Duodenal mucosa (tissue), 2 donors: ENCODE results near the gene CLEC1A.

Experiments used
- H3K27ac ChIP-seq: one replicate; pipeline ENCODE4 v1.7.0; 2013; ENCODE audit warnings: low read depth, low read length
- H3K27me3 ChIP-seq, 2 donors: one replicate each; pipeline ENCODE4 v1.7.0; 2013; ENCODE audit warnings: low read length in 2 of 2, control low read depth in 1 of 2; ENCODE audit not compliant: insufficient read depth in 2 of 2, control insufficient read depth in 1 of 2
- H3K36me3 ChIP-seq, 2 donors: one replicate each; pipeline ENCODE4 v1.7.0; 2013; ENCODE audit warnings: low read length in 2 of 2, control low read depth in 1 of 2; ENCODE audit not compliant: insufficient read depth in 2 of 2, control insufficient read depth in 1 of 2
- H3K4me1 ChIP-seq, 2 donors: one replicate each; pipeline ENCODE4 v1.7.0; 2013; ENCODE audit warnings: low read length in 2 of 2, control low read depth in 1 of 2; ENCODE audit not compliant: insufficient read depth in 2 of 2, control insufficient read depth in 1 of 2
- H3K4me3 ChIP-seq, 2 donors: one replicate each; pipeline ENCODE4 v1.7.0; 2013; ENCODE audit warnings: low read length in 2 of 2, low read depth in 1 of 2
- H3K9ac ChIP-seq, 2 donors: one replicate each; pipeline ENCODE4 v1.7.0; 2013; ENCODE audit warnings: low read length in 2 of 2, low read depth in 1 of 2
- H3K9me3 ChIP-seq, 2 donors: one replicate each; pipeline ENCODE4 v1.7.0; 2013; ENCODE audit warnings: low read length in 2 of 2, control low read depth in 1 of 2; ENCODE audit not compliant: control insufficient read depth in 1 of 2

CLEC1A gene

GRCh38 chr12:10098791-10099190 lies at the start of gene CLEC1A:
Gene CLEC1A, minus strand, starts transcription at chr12:10098985. Its CDS starts 63 bp downstream, at chr12:10098922.
- H3K27ac ChIP-seq = no peak within 1 kb of the TSS
- no peak within 1 kb of the TSS for H3K4me3 ChIP-seq
- H3K4me1 ChIP-seq = peaks cover 0 to 9% of the 10 kb centered on the region in 2 donors
- H3K36me3 ChIP-seq = no peaks in the 10 kb centered on the region
- H3K9me3 ChIP-seq = no peaks in the 10 kb centered on the region
- no peaks in the 10 kb centered on the region for H3K27me3 ChIP-seq
- H3K9ac ChIP-seq = no peak within 1 kb of the TSS

DNA sequence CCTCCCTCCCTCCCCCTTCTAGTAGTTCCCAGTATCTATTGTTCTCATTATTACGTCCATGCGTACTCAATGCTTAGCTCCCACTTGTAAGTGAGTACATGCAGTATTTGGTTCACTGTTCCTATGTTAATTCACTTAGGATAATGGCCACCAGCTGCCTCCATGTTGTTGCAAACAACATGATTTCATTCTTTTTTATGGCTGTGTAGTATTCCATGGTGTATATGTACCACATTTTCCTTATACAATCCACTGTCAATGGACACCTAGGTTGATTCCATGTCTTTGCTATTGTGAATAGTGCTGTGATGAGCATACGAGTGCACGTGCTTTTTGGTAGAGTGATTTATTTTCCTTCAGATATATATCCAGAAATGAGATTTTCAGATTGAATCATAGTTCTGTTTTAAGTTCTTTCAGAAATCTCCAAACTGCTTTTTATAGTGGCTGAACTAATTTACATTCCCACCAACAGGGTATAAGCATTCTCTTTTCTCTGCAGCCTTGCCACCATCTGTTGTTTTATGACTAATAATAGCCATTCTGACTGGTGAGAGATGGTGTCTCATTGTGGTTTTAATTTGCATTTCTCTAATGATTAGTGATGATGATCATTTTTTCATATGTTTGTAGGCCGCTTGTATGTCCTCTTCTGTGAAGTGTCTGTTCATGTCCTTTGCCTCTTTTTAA lies 49.1 kb upstream of the CLEC1A start:
- Histone ChIP-seq H3K9me3 (peaks cover 0 to 3% of the 10 kb centered on the region in 2 donors), H3K36me3 (no peaks in the 10 kb centered on the region), H3K4me3 (no peak overlapping the region), H3K27me3 (no peaks in the 10 kb centered on the region), H3K27ac (no peak overlapping the region), H3K9ac (no peak overlapping the region), H3K4me1 (no peaks in the 10 kb centered on the region)

DNA sequence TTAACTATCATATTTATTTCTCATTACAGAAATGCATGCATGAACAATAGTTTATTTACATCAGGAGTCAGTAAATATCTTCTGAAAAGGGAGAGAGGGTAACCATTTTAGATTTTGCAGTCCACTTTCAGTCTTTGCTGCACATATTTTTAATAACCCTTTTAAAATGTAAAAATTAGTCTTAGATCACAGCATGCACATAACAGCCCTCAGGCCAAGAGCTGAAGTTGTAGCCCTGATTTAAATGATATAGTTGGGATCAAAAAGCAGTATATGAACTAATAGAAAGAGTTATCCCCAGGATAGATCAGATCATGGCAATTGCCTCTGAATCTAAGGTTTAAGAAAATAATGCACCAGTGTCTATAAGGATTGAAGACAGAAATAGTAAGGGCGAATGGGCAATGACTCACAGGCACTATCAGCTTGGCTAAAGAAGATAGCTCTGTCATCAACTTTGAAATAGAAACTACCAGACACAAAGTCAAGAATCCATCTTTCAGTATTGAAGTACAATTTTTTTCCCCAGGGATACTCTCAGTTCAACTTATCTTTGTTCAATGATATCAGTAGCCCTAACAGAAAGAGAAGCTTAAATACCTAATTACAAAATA lies 44.3 kb upstream of the CLEC1A start:
- Histone ChIP-seq H3K27me3 (no peaks in the 10 kb centered on the region), H3K4me1 (no peaks in the 10 kb centered on the region), H3K27ac (no peak overlapping the region), H3K4me3 (no peak overlapping the region), H3K36me3 (no peaks in the 10 kb centered on the region), H3K9me3 (peaks cover 0 to 3% of the 10 kb centered on the region in 2 donors), H3K9ac (no peak overlapping the region)

DNA sequence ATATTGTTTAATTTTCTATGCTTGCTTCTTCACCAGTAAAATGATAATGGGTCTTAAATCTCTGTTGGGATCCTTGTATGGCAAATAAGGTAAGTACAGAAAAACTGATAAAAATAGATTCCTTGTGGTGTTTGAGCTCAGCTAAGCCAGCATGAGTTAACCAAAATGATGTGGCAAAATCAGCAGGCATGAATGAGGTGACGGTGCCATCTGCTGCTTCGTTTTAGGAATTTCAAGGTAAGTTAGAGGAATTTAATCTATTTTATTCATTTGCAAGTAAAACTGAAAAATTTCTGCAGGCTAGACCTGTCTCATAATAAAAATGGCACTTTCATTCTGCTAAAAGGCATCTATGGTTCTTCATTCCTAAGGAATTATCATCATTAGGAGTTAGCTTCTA lies 41.2 kb upstream of the CLEC1A start:
- H3K9me3 ChIP-seq = no peaks in the 10 kb centered on the region
- no peak overlapping the region for H3K27ac ChIP-seq
- H3K9ac ChIP-seq = no peak overlapping the region
- H3K27me3 ChIP-seq = no peaks in the 10 kb centered on the region
- H3K4me3 ChIP-seq = no peak overlapping the region
- H3K4me1 ChIP-seq = no peaks in the 10 kb centered on the region
- no peaks in the 10 kb centered on the region for H3K36me3 ChIP-seq

- Histone ChIP-seq H3K9me3 (no peaks in the 10 kb centered on the region), H3K9ac (no peak overlapping the region), H3K4me1 (no peaks in the 10 kb centered on the region), H3K36me3 (no peaks in the 10 kb centered on the region), H3K27me3 (no peaks in the 10 kb centered on the region), H3K4me3 (no peak overlapping the region), H3K27ac (no peak overlapping the region)
These were observed 37.9 kb upstream of the CLEC1A start for GRCh38 chr12:10136637-10137205.

GRCh38 chr12:10135126-10135525 lies 36.3 kb upstream of the CLEC1A start:
- Histone ChIP-seq H3K27me3 (no peaks in the 10 kb centered on the region), H3K27ac (no peak overlapping the region), H3K36me3 (no peaks in the 10 kb centered on the region), H3K9ac (no peak overlapping the region), H3K9me3 (no peaks in the 10 kb centered on the region), H3K4me3 (no peak overlapping the region), H3K4me1 (no peaks in the 10 kb centered on the region)

DNA sequence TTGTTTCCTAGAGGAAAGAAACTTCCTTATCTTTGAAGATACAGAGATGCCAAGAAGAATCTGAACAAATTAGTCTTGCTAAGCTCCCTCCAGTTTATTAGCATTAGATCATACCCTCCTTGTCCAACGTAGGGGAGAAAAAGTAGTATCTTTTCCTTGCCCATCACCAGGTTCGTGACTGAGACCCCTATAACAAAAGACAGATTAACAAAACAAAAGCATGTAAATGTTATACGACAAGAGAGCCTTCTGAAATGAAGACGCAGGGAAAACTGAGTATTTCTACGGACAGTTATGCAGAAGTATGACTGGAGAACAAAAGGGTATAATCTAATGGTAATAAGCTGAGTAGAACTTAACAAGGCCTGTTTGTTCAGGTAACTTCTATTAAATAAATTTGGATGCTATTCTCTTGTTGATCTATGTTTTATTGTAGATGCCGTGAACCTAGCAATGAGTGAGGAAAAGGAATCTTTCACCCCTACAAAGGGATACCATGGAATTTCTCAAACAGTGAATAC lies 34.1 kb upstream of the CLEC1A start:
- Histone ChIP-seq H3K4me1 (no peaks in the 10 kb centered on the region), H3K27me3 (no peaks in the 10 kb centered on the region), H3K27ac (no peak overlapping the region), H3K9ac (no peak overlapping the region), H3K4me3 (no peak overlapping the region), H3K36me3 (no peaks in the 10 kb centered on the region), H3K9me3 (no peaks in the 10 kb centered on the region)

DNA sequence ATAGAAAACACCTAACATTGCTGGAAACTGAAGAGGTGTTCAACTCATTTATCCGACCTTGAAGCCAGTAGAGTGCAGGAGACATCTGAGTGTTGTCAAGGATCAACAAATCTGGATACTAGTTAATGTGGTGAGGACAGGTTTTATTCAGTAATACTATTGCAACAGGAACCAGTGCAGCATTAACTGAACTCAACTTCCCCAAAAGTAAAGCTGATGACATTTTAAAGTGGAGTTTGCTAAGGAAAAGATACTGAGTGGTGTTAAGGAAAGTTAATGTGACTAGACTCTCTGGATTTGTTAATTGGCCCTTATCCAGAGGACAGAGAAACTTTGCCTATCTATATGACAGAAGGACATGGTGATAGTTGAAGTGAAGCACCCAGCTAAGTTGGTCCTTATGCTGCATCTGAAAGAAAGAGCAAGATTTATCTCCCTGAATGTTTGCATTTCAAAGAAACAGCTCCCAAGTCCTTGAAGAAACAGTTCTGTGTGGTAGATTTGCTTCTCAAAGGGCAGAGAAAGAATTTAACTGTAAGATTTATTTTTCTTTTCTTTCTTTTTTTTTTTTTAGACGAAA lies 32.4 kb upstream of the CLEC1A start:
- Histone ChIP-seq H3K27me3 (no peaks in the 10 kb centered on the region), H3K4me1 (no peaks in the 10 kb centered on the region), H3K9ac (no peak overlapping the region), H3K27ac (no peak overlapping the region), H3K36me3 (no peaks in the 10 kb centered on the region), H3K4me3 (no peak overlapping the region), H3K9me3 (no peaks in the 10 kb centered on the region)

DNA sequence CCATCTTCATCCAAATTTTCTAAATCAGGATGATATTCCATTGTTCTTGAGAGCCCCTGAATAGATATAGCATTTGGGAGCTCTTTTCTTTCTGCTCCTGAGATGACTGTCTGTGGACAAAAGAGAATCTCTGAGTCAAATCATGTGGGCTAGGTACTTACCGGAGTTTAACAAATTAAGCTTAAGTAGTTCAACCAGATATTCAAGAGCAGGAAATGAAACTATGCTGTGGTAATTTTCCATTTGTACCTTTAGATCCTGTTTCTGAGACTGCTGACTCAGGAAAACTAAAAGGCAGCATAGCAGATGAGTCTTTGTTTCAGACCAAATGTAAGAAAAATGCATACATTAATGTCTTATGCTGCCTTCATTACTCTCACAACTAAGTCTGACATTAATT lies 31.3 kb upstream of the CLEC1A start, which contains the start of gene CLEC7A:
Gene CLEC7A, minus strand, starts transcription at position 158 of the 400 bp plus-strand sequence. Its CDS starts 117 bp downstream, at position 41.
- H3K4me3 ChIP-seq = peak within 1 kb of the TSS in 1 of 2 donors; percentile 21
- H3K4me1 ChIP-seq = no peaks in the 10 kb centered on the region
- H3K27ac ChIP-seq = peak within 1 kb of the TSS; percentile 10
- H3K9ac ChIP-seq = no peak within 1 kb of the TSS
- H3K9me3 ChIP-seq = no peaks in the 10 kb centered on the region
- H3K36me3 ChIP-seq = no peaks in the 10 kb centered on the region
- no peaks in the 10 kb centered on the region for H3K27me3 ChIP-seq

GRCh38 chr12:10128687-10129086 lies 29.9 kb upstream of the CLEC1A start:
- Histone ChIP-seq H3K9ac (peak overlapping the region in 1 of 2 donors; percentile 48), H3K9me3 (no peaks in the 10 kb centered on the region), H3K4me1 (no peaks in the 10 kb centered on the region), H3K36me3 (no peaks in the 10 kb centered on the region), H3K4me3 (peak overlapping the region in 1 of 2 donors; percentile 21), H3K27ac (no peak overlapping the region), H3K27me3 (no peaks in the 10 kb centered on the region)
